ENCODE results near the gene AUTS2.

DNA sequence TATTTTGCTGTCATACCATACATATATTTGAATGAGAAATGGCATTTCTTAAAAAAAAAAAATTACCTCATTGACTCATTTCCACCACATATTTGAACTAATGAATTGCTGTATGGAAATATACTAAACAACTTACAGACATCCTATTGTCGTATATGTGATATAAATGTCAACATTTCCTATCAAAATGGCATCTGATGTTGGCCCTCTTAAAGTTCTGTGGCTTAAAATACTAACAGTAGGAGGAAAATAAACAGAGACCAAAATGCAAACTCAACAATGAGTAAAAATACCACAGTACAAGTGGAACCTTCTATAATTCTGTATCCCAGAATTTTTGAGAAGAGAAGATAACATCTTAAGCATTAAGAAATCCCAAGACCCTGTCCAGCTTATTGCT, 1128.0 kb downstream of the AUTS2 start:
- TF ChIP-seq POLR2A (IDR thresholded peaks at IDR 0.05) (no peak), CTCF (IDR thresholded peaks at IDR 0.05) (no peak), POLR2AphosphoS5 (IDR thresholded peaks at IDR 0.05) (no peak)

All from breast epithelium (tissue), 3 donors.